ENCODE data around the gene CCDC142. TPM values are rescaled to one million over a fixed set of nuclear protein-coding genes. Genes with fewer than 3 reads are reported as not detected.

Gene CCDC142
- total and polyA plus RNA-seq, 9 of the 15 experiments (the other 6 are each of a cell fraction or from before 2014, with no cell fraction given) = 0.55 to 11.7 (median 7.2) TPM

GRCh38 chr2:74502720-74503505 lies 20.1 kb upstream of the CCDC142 start (continued):
- no peak; the same call in 1 of the 2 replicates for TF ChIP-seq ZNF431 (CRISPR knock-in tag; IDR thresholded peaks at IDR 0.05)
- no peak for TF ChIP-seq KAT2B (IDR thresholded peaks at IDR 0.05; ENCODE audit: low read depth, low read length)
- TF ChIP-seq TCFL5 (CRISPR knock-in tag; conservative IDR thresholded peaks at IDR 0.05) = no peak
- no peak for TF ChIP-seq MCM5 (IDR thresholded peaks at IDR 0.05; ENCODE audit: low read depth)
- no peak for TF ChIP-seq CREBBP (IDR thresholded peaks at IDR 0.05; ENCODE audit: low read depth, low read length)
- TF ChIP-seq, protein P1, sequence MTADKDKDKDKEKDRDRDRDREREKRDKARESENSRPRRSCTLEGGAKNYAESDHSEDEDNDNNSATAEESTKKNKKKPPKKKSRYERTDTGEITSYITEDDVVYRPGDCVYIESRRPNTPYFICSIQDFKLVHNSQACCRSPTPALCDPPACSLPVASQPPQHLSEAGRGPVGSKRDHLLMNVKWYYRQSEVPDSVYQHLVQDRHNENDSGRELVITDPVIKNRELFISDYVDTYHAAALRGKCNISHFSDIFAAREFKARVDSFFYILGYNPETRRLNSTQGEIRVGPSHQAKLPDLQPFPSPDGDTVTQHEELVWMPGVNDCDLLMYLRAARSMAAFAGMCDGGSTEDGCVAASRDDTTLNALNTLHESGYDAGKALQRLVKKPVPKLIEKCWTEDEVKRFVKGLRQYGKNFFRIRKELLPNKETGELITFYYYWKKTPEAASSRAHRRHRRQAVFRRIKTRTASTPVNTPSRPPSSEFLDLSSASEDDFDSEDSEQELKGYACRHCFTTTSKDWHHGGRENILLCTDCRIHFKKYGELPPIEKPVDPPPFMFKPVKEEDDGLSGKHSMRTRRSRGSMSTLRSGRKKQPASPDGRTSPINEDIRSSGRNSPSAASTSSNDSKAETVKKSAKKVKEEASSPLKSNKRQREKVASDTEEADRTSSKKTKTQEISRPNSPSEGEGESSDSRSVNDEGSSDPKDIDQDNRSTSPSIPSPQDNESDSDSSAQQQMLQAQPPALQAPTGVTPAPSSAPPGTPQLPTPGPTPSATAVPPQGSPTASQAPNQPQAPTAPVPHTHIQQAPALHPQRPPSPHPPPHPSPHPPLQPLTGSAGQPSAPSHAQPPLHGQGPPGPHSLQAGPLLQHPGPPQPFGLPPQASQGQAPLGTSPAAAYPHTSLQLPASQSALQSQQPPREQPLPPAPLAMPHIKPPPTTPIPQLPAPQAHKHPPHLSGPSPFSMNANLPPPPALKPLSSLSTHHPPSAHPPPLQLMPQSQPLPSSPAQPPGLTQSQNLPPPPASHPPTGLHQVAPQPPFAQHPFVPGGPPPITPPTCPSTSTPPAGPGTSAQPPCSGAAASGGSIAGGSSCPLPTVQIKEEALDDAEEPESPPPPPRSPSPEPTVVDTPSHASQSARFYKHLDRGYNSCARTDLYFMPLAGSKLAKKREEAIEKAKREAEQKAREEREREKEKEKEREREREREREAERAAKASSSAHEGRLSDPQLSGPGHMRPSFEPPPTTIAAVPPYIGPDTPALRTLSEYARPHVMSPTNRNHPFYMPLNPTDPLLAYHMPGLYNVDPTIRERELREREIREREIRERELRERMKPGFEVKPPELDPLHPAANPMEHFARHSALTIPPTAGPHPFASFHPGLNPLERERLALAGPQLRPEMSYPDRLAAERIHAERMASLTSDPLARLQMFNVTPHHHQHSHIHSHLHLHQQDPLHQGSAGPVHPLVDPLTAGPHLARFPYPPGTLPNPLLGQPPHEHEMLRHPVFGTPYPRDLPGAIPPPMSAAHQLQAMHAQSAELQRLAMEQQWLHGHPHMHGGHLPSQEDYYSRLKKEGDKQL (CRISPR knock-in tag; IDR thresholded peaks at IDR 0.05; ENCODE audit: borderline replicate concordance) = no peak
- TF ChIP-seq, protein P2, sequence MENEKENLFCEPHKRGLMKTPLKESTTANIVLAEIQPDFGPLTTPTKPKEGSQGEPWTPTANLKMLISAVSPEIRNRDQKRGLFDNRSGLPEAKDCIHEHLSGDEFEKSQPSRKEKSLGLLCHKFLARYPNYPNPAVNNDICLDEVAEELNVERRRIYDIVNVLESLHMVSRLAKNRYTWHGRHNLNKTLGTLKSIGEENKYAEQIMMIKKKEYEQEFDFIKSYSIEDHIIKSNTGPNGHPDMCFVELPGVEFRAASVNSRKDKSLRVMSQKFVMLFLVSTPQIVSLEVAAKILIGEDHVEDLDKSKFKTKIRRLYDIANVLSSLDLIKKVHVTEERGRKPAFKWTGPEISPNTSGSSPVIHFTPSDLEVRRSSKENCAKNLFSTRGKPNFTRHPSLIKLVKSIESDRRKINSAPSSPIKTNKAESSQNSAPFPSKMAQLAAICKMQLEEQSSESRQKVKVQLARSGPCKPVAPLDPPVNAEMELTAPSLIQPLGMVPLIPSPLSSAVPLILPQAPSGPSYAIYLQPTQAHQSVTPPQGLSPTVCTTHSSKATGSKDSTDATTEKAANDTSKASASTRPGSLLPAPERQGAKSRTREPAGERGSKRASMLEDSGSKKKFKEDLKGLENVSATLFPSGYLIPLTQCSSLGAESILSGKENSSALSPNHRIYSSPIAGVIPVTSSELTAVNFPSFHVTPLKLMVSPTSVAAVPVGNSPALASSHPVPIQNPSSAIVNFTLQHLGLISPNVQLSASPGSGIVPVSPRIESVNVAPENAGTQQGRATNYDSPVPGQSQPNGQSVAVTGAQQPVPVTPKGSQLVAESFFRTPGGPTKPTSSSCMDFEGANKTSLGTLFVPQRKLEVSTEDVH (IDR thresholded peaks at IDR 0.05; ENCODE audit: low read depth, partially characterized antibody) = no peak
- no peak for TF ChIP-seq HBP1 (CRISPR knock-in tag; IDR thresholded peaks at IDR 0.05)
- peak; percentile 43 for TF ChIP-seq GABPB1 (CRISPR knock-in tag; IDR thresholded peaks at IDR 0.05)
- no peak for TF ChIP-seq SETDB1 (IDR thresholded peaks at IDR 0.05; ENCODE audit: low read length)
- no peak for TF ChIP-seq MTA2 (IDR thresholded peaks at IDR 0.05; ENCODE audit: low read depth)
- TF ChIP-seq ZNF57 (CRISPR knock-in tag; IDR thresholded peaks at IDR 0.05) = no peak
- TF ChIP-seq MTA3 (IDR thresholded peaks at IDR 0.05; ENCODE audit: borderline replicate concordance) = peak; percentile 63
- no peak for TF ChIP-seq E4F1 (CRISPR knock-in tag; IDR thresholded peaks at IDR 0.05; ENCODE audit: borderline replicate concordance)
- no peak for TF ChIP-seq TEAD1 (CRISPR knock-in tag; IDR thresholded peaks at IDR 0.05)
- TF ChIP-seq ZNF212 (CRISPR knock-in tag; IDR thresholded peaks at IDR 0.05) = no peak

Measured in K562 (cell line).